Measurements from ENCODE around the gene PIEZO2. TPM values are rescaled to one million over a fixed set of nuclear protein-coding genes. Genes with fewer than 3 reads are reported as not detected.
A peak's percentile ranks its signal among the peaks of the same experiment; 100 is the strongest.

The PIEZO2 gene
- total and polyA plus RNA-seq, 9 donors: 19.3 to 55.4 (median 35.3) TPM

DNA sequence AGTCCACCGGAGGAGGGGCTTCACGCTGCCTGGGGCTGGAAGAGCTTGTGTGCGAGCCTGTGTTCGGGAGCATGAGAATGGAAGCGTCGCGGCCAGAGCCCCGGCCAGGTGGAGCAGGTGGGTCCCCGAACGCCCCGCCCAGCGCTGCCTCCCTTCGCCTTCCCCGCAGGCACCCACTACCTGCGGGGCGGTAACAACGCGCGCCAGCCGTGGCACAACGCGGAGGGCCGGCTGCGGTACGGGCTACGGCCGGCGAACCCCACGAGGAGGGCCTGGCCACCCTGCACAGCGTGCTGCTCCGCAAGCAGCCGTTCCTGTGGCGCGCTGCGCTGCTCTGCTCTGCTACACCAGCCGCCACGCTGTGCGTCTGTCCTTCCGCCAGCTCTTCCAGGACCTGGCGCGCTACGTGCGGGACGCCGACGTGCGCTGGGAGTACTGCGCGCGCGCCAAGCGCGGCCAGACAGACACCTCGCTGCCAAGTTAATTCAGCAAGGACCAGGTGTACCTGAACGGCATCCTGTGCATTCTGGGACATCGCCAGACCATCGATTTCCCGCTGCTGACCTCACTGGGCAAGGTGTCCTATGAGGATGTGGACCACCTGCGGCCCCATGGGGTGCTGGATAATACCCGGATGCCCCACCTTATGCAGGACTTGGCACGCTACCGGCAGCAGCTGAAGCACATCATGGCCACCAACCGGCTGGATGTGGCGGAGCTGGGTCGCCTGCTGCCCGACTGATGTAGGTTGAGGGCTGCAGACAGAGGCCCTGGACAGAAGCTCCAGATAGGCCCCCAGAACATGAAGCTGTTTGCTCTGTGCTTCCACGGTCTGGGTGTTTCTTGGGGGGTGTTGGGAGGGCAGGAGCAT lies 422.9 kb downstream of the PIEZO2 start:
- Histone ChIP-seq H3K27me3 (ENCODE audit: control insufficient read depth, insufficient read depth, low read length) (no peaks in the 10 kb centered on the region), H3K4me3 (ENCODE audit: low read length) (no peak overlapping the region), H3K9me3 (replicated peaks; ENCODE audit: control insufficient read depth, low read depth, low read length) (no peaks in the 10 kb centered on the region), H3K27ac (ENCODE audit: low read length) (no peak overlapping the region), H3K4me1 (ENCODE audit: control insufficient read depth, insufficient read depth, low read length) (peaks cover 14% of the 10 kb centered on the region), H3K36me3 (ENCODE audit: control insufficient read depth, insufficient read depth, low read length) (no peaks in the 10 kb centered on the region)
- 43% methylated on average over 61 of the region's 67 CpGs for WGBS (ENCODE audit: insufficient coverage)
- no peak for DNase-seq

DNA sequence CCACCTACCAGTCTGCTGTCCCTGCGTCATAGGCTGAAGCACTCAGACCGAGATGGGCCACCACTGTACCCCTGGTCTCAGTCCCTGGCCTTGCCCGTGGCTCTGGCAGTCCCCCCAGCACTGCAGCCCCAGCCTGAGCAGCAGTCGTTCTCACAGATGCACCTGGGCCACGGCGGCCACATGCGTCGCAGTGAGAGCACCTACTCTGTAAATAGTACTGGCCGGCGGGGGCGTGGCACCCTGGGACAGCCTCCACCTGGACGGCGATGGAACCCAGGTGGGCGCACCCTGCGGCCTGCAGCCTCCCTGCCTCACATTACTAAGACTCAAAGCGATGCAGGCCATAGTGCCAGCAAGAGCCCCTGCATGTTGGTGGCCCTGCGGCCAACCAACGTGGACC lies 424.7 kb downstream of the PIEZO2 start:
- Histone ChIP-seq H3K9me3 (replicated peaks; ENCODE audit: control insufficient read depth, low read depth, low read length) (no peaks in the 10 kb centered on the region), H3K27ac (ENCODE audit: low read length) (no peak overlapping the region), H3K4me3 (ENCODE audit: low read length) (no peak overlapping the region), H3K36me3 (ENCODE audit: control insufficient read depth, insufficient read depth, low read length) (no peaks in the 10 kb centered on the region), H3K27me3 (ENCODE audit: control insufficient read depth, insufficient read depth, low read length) (no peaks in the 10 kb centered on the region), H3K4me1 (ENCODE audit: control insufficient read depth, insufficient read depth, low read length) (peaks cover 14% of the 10 kb centered on the region)
- DNase-seq: no peak
- WGBS (ENCODE audit: insufficient coverage): 95% methylated on average over 16 of the region's 18 CpGs

DNA sequence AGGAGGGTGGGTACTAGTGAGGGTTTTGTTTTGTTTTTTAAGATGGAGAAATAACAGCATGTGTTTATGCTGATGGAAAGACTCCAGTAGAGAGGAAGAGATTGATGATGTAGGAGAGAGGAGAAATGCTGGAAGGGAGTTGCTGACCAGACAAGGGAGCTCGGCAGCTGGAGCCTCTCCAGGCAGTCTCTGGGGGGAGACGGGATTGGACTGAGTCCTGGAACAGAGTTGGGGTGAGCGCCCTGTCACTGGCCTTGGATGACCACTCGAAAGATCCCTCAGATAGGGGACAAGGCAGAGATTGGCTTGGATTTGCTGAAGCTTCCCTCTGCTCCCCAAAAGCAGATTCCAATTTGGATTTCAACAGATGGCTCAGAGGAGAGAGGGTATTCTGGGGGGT lies 425.9 kb downstream of the PIEZO2 start:
- no peaks in the 10 kb centered on the region for H3K27me3 ChIP-seq (ENCODE audit: control insufficient read depth, insufficient read depth, low read length)
- 54% methylated on average over 3 of the region's 4 CpGs for WGBS (ENCODE audit: insufficient coverage)
- H3K4me3 ChIP-seq (ENCODE audit: low read length): no peak overlapping the region
- peaks cover 14% of the 10 kb centered on the region for H3K4me1 ChIP-seq (ENCODE audit: control insufficient read depth, insufficient read depth, low read length)
- no peaks in the 10 kb centered on the region for H3K36me3 ChIP-seq (ENCODE audit: control insufficient read depth, insufficient read depth, low read length)
- H3K27ac ChIP-seq (ENCODE audit: low read length): no peak overlapping the region
- DNase-seq: peak; percentile 25
- no peaks in the 10 kb centered on the region for H3K9me3 ChIP-seq (replicated peaks; ENCODE audit: control insufficient read depth, low read depth, low read length)

DNA sequence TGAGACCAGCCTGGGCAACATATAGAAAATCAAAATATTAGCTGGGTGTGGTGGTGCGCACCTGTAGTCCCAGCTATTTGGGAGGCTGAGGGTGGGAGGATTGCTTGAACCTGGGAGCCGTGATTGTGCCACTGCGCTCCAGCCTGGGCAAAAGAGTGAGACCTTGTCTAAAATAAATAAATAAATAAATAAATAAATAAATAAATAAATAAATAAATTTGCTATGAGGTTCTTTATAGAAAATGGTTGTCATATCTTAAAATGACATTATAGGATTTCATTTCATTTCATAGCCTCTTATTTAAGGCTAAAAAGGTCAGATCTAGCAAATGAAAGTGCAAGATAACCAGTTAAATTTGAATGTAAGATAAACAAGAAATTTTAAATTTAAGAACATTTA lies 430.6 kb downstream of the PIEZO2 start:
- H3K4me1 ChIP-seq (ENCODE audit: control insufficient read depth, insufficient read depth, low read length): no peaks in the 10 kb centered on the region
- H3K9me3 ChIP-seq (replicated peaks; ENCODE audit: control insufficient read depth, low read depth, low read length): no peaks in the 10 kb centered on the region
- no peaks in the 10 kb centered on the region for H3K27me3 ChIP-seq (ENCODE audit: control insufficient read depth, insufficient read depth, low read length)
- DNase-seq: no peak
- peaks cover 4% of the 10 kb centered on the region for H3K36me3 ChIP-seq (ENCODE audit: control insufficient read depth, insufficient read depth, low read length)
- no peak overlapping the region for H3K27ac ChIP-seq (ENCODE audit: low read length)
- WGBS (ENCODE audit: insufficient coverage): no CpG with 5 or more reads among the region's 3 CpGs
- no peak overlapping the region for H3K4me3 ChIP-seq (ENCODE audit: low read length)

DNA sequence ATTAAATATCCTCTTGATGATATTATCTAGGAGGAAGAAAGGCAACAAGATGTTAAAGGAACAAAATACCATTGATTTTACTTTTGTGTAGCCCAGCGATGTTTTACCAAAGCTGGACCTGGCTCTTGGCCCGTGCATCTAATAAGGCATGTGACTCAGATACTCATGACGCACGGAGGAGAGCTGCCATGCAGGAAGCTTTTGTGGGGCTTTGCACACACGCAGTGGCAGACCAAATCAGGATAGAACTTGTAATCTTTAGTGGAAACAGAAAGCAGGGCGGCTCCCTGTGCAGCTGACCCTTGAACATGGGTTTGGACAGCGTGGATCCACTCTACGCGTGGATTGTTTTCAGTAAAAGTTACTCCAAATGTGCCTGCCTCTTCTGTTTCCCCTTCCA lies 433.6 kb downstream of the PIEZO2 start:
- no peaks in the 10 kb centered on the region for H3K4me1 ChIP-seq (ENCODE audit: control insufficient read depth, insufficient read depth, low read length)
- H3K4me3 ChIP-seq (ENCODE audit: low read length): no peak overlapping the region
- no peak overlapping the region for H3K27ac ChIP-seq (ENCODE audit: low read length)
- 79% methylated on average over 9 of the region's 9 CpGs for WGBS (ENCODE audit: insufficient coverage)
- peaks cover 4% of the 10 kb centered on the region for H3K36me3 ChIP-seq (ENCODE audit: control insufficient read depth, insufficient read depth, low read length)
- peak; percentile 22 for DNase-seq
- H3K27me3 ChIP-seq (ENCODE audit: control insufficient read depth, insufficient read depth, low read length): no peaks in the 10 kb centered on the region
- no peaks in the 10 kb centered on the region for H3K9me3 ChIP-seq (replicated peaks; ENCODE audit: control insufficient read depth, low read depth, low read length)

DNA sequence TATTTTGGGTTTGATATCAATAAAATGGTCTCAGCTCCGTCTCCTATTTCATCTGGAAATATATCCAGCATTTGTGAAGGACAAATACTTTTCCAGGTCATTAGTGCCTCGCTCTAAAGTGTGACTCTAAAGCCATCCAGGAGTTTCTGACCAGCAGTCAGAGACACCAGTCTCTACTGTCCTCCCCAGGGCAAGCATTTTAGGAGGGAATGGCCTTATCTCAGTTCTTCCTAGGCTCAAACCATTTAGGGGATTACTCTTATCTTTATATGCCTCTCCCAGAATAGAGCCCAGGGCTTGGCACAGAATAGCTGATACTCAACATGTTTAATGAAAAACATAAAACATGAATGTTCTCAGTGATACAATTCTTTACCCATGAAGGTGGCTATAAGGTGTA lies 436.0 kb downstream of the PIEZO2 start:
- no peak for DNase-seq
- WGBS (ENCODE audit: insufficient coverage): no CpG with 5 or more reads among the region's 2 CpGs
- H3K9me3 ChIP-seq (replicated peaks; ENCODE audit: control insufficient read depth, low read depth, low read length): no peaks in the 10 kb centered on the region
- no peak overlapping the region for H3K27ac ChIP-seq (ENCODE audit: low read length)
- no peak overlapping the region for H3K4me3 ChIP-seq (ENCODE audit: low read length)
- H3K27me3 ChIP-seq (ENCODE audit: control insufficient read depth, insufficient read depth, low read length): no peaks in the 10 kb centered on the region
- H3K4me1 ChIP-seq (ENCODE audit: control insufficient read depth, insufficient read depth, low read length): no peaks in the 10 kb centered on the region
- peaks cover 4% of the 10 kb centered on the region for H3K36me3 ChIP-seq (ENCODE audit: control insufficient read depth, insufficient read depth, low read length)

DNA sequence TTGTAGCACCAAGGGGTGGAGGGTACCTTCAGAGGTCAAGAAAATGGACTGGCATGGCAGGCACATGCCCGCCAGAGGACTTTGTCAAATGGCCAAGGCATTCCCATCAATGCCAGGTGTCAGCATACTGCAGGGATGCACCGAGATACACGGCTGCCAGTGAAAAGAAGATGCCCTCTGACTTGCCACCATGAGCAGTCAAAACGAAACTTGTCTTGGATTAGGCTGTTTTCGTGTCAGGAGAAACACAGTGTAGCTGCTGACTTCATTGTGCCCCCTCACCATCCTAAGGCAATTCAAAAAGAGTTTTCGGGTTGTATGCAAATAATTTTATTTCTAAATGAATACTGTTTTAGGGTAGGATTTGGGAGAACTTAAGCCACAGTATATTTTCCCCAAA lies 442.1 kb downstream of the PIEZO2 start:
- Histone ChIP-seq H3K27ac (ENCODE audit: low read length) (no peak overlapping the region), H3K4me3 (ENCODE audit: low read length) (no peak overlapping the region), H3K36me3 (ENCODE audit: control insufficient read depth, insufficient read depth, low read length) (peaks cover 10% of the 10 kb centered on the region), H3K27me3 (ENCODE audit: control insufficient read depth, insufficient read depth, low read length) (no peaks in the 10 kb centered on the region), H3K4me1 (ENCODE audit: control insufficient read depth, insufficient read depth, low read length) (no peaks in the 10 kb centered on the region), H3K9me3 (replicated peaks; ENCODE audit: control insufficient read depth, low read depth, low read length) (no peaks in the 10 kb centered on the region)
- 75% methylated on average over 5 of the region's 6 CpGs for WGBS (ENCODE audit: insufficient coverage)
- no peak for DNase-seq

DNA sequence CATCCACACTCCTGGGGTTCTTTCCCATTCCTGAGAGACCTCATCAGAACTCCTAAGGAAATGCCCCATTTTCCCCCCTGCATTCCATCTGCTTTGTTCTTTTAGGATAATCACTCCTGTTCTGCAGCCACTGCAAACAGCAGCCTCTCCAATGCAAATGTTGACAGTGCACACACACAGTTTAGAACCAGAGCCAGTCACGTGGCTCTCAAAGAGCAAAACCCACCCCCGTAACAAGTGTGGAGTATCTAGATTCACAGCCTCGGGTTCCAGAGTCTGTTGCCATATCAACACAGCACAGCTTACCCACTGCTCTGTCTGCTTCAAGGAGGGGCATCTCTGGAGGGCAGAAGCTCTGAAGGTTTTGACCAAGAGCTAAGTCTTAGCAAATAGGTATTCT lies 443.6 kb downstream of the PIEZO2 start:
- H3K4me3 ChIP-seq (ENCODE audit: low read length): no peak overlapping the region
- H3K36me3 ChIP-seq (ENCODE audit: control insufficient read depth, insufficient read depth, low read length): peaks cover 10% of the 10 kb centered on the region
- no CpG with 5 or more reads among the region's 3 CpGs for WGBS (ENCODE audit: insufficient coverage)
- H3K27me3 ChIP-seq (ENCODE audit: control insufficient read depth, insufficient read depth, low read length): no peaks in the 10 kb centered on the region
- H3K27ac ChIP-seq (ENCODE audit: low read length): no peak overlapping the region
- no peaks in the 10 kb centered on the region for H3K4me1 ChIP-seq (ENCODE audit: control insufficient read depth, insufficient read depth, low read length)
- DNase-seq: no peak
- no peaks in the 10 kb centered on the region for H3K9me3 ChIP-seq (replicated peaks; ENCODE audit: control insufficient read depth, low read depth, low read length)

DNA sequence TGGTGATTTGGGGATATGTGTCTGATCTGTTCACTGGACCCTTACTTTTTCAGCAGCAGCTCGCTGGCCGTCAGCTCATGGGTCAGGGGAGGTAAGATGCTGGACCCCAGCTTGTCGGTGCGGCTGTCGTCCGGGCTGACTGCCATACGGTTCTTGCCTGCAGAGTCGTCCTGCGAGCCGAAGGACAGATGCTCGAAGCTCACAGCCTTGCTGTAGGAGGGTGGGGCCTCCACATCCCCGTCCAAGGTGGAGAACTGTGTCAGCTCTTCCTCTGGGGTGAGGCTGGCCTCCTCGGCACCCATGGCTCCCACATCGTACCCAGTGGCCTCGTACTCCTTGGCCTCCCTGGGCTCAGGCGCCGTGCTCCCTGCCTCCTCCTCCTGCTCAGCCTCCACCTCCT lies 444.1 kb downstream of the PIEZO2 start:
- Histone ChIP-seq H3K27ac (ENCODE audit: low read length) (no peak overlapping the region), H3K27me3 (ENCODE audit: control insufficient read depth, insufficient read depth, low read length) (no peaks in the 10 kb centered on the region), H3K4me3 (ENCODE audit: low read length) (no peak overlapping the region), H3K4me1 (ENCODE audit: control insufficient read depth, insufficient read depth, low read length) (no peaks in the 10 kb centered on the region), H3K9me3 (replicated peaks; ENCODE audit: control insufficient read depth, low read depth, low read length) (no peaks in the 10 kb centered on the region), H3K36me3 (ENCODE audit: control insufficient read depth, insufficient read depth, low read length) (peaks cover 10% of the 10 kb centered on the region)
- 81% methylated on average over 17 of the region's 17 CpGs for WGBS (ENCODE audit: insufficient coverage)
- DNase-seq: no peak

DNA sequence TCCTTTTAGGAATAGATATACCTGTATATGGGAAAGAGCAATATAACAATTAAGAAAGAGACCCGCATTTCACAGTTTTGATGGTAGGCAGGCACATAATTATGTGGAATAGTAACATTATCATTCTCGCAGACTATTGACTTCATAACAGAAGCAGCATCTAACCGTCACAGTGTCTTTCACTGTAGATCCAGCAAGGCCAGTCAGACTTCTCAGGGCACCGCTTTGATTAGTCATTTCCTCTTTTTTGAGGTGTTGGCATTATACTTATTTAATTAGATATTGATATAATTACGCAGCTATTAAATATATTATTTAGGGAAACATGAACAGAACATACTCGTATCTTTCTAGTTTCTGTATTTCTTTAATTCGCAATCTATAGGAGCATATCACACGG lies 447.2 kb downstream of the PIEZO2 start:
- no peaks in the 10 kb centered on the region for H3K27me3 ChIP-seq (ENCODE audit: control insufficient read depth, insufficient read depth, low read length)
- DNase-seq: no peak
- H3K4me1 ChIP-seq (ENCODE audit: control insufficient read depth, insufficient read depth, low read length): no peaks in the 10 kb centered on the region
- H3K36me3 ChIP-seq (ENCODE audit: control insufficient read depth, insufficient read depth, low read length): peaks cover 8% of the 10 kb centered on the region
- no peak overlapping the region for H3K27ac ChIP-seq (ENCODE audit: low read length)
- no peak overlapping the region for H3K4me3 ChIP-seq (ENCODE audit: low read length)
- H3K9me3 ChIP-seq (replicated peaks; ENCODE audit: control insufficient read depth, low read depth, low read length): no peaks in the 10 kb centered on the region
- WGBS (ENCODE audit: insufficient coverage): no CpG with 5 or more reads among the region's 8 CpGs

Measured in muscle of leg (tissue), 11 donors.